Activated CD4-positive, alpha-beta T cell treated with anti-CD3 and anti-CD28 coated beads for 48 hours (primary cell): ENCODE results near the gene SLC25A13.
A peak's percentile ranks its signal among the peaks of the same experiment; 100 is the strongest.

ENCODE experiments used
- DNase-seq: peaks from one replicate; pipeline ENCODE4 v3.0.0-alpha.2; 2020

The SLC25A13 gene

GRCh38 chr7:96238976-96239766, 82.7 kb downstream of the SLC25A13 start:
- no peak for DNase-seq

- DNase-seq = no peak
Observed at GRCh38 chr7:96238474-96238873, 83.4 kb downstream of the SLC25A13 start.

GRCh38 chr7:96237040-96237439, 84.9 kb downstream of the SLC25A13 start:
- DNase-seq = no peak

GRCh38 chr7:96236198-96237039, 85.5 kb downstream of the SLC25A13 start:
- peak; percentile 22 for DNase-seq

GRCh38 chr7:96235281-96235680, 86.6 kb downstream of the SLC25A13 start:
- no peak for DNase-seq

GRCh38 chr7:96233528-96234154, 88.3 kb downstream of the SLC25A13 start:
- DNase-seq = no peak

- no peak for DNase-seq
Observed at GRCh38 chr7:96233084-96233483, 88.8 kb downstream of the SLC25A13 start.

GRCh38 chr7:96228760-96229159, 93.1 kb downstream of the SLC25A13 start:
- no peak for DNase-seq

- no peak for DNase-seq
Observed at GRCh38 chr7:96225251-96225650, 96.6 kb downstream of the SLC25A13 start.

- DNase-seq = peak; percentile 14
Observed at GRCh38 chr7:96224685-96225084, 97.2 kb downstream of the SLC25A13 start.

GRCh38 chr7:96224073-96224472, 97.8 kb downstream of the SLC25A13 start:
- no peak for DNase-seq

- DNase-seq = no peak
Observed at GRCh38 chr7:96221888-96222287, 100.0 kb downstream of the SLC25A13 start.

- DNase-seq = no peak
Observed at GRCh38 chr7:96219378-96220130, 102.3 kb downstream of the SLC25A13 start.

- DNase-seq = no peak
Observed at GRCh38 chr7:96218664-96219243, 103.1 kb downstream of the SLC25A13 start.

- no peak for DNase-seq
Observed at GRCh38 chr7:96217147-96217546, 104.8 kb downstream of the SLC25A13 start.

- DNase-seq = no peak
Observed at GRCh38 chr7:96216373-96216772, 105.5 kb downstream of the SLC25A13 start.

GRCh38 chr7:96212474-96212873, 109.4 kb downstream of the SLC25A13 start:
- no peak for DNase-seq

GRCh38 chr7:96211954-96212353, 109.9 kb downstream of the SLC25A13 start:
- DNase-seq = no peak

GRCh38 chr7:96205665-96206064, 116.2 kb downstream of the SLC25A13 start:
- no peak for DNase-seq

- DNase-seq = no peak
Observed at GRCh38 chr7:96204601-96205000, 117.3 kb downstream of the SLC25A13 start.

- no peak for DNase-seq
Observed at GRCh38 chr7:96203786-96204185, 118.1 kb downstream of the SLC25A13 start.

- no peak for DNase-seq
Observed at GRCh38 chr7:96202102-96202501, 119.8 kb downstream of the SLC25A13 start.
